Thoracic aorta (tissue), 2 donors: ENCODE data around the gene SLC17A9. TPM values are rescaled to one million over a fixed set of nuclear protein-coding genes. Genes with fewer than 3 reads are reported as not detected.
"Not testable (repeated sequence)": the region's sequence is repeated elsewhere in the genome, so short reads cannot be mapped to it uniquely, and the experiment has no call there.

Experiments used
- ATAC-seq: fragments of 150-250 bp; one replicate; pipeline ENCODE4 v1.8.0; 2017; ENCODE audit warnings: low read depth; ENCODE audit not compliant: insufficient number of reproducible peaks, low FRiP score
- DNase-seq: peaks from one replicate; pipeline ENCODE4 v3.0.0-alpha.2; 2020; ENCODE audit warnings: low spot score
- H3K27ac ChIP-seq, 2 donors: fragments of 200-600 bp; sonication (generic); 1 replicate in 1 of 2; 2 replicates in 1 of 2; pipeline ENCODE4 v1.5.1; 2016; ENCODE audit warnings: mild to moderate bottlenecking in 2 of 2, moderate library complexity in 2 of 2
- H3K27me3 ChIP-seq: fragments of 200-600 bp; sonication (generic); replicated peaks from 2 replicates; pipeline ENCODE4 v1.6.0; 2016; ENCODE audit warnings: mild to moderate bottlenecking; ENCODE audit not compliant: insufficient read depth
- H3K36me3 ChIP-seq: fragments of 200-600 bp; sonication (generic); one replicate; pipeline ENCODE4 v1.5.1; 2016
- H3K4me1 ChIP-seq, 2 donors: fragments of 200-600 bp; sonication (generic); 1 replicate in 1 of 2; 2 replicates in 1 of 2; pipeline versions ENCODE4 v1.5.1 to v1.6.0; 2016; ENCODE audit warnings: low read depth in 2 of 2, mild to moderate bottlenecking in 1 of 2; ENCODE audit not compliant: control insufficient read depth in 1 of 2
- H3K4me3 ChIP-seq: fragments of 200-600 bp; sonication (generic); 2 replicates; pipeline ENCODE4 v1.5.1; 2016; ENCODE audit warnings: mild to moderate bottlenecking
- H3K9me3 ChIP-seq: fragments of 200-600 bp; sonication (generic); 2 replicates; pipeline ENCODE4 v1.5.1; 2016
- CTCF ChIP-seq: fragments of 200-600 bp; sonication (generic); IDR thresholded peaks from one replicate; pipeline ENCODE4 v1.5.1; 2019; ENCODE audit warnings: antibody characterized with exemption
- total RNA-seq, 2 donors: library from RNA; depleted of rRNA; stranded (reverse); fragments of >200 nt; gene quantifications; one replicate each; pipeline versions ENCODE4 v1.1.0 to v1.2.3, GENCODE V29; 2016

Gene SLC17A9
- total RNA-seq, 2 donors from 2014 or later, result 17.9 to 18.8 TPM

GRCh38 chr20:62959998-62960436, 7.5 kb downstream of the SLC17A9 start:
- no peak for DNase-seq
- TF ChIP-seq CTCF, result no peak
- no peaks in the 10 kb centered on the region for H3K9me3 ChIP-seq
- H3K36me3 ChIP-seq, result no peaks in the 10 kb centered on the region
- no peaks in the 10 kb centered on the region for H3K27me3 ChIP-seq
- no peak overlapping the region for H3K27ac ChIP-seq
- no peak overlapping the region for H3K4me3 ChIP-seq
- no peak for ATAC-seq
- no peaks in the 10 kb centered on the region for H3K4me1 ChIP-seq

- H3K4me3 ChIP-seq, H3K27me3 ChIP-seq, DNase-seq, H3K9me3 ChIP-seq, H3K4me1 ChIP-seq, H3K36me3 ChIP-seq, ATAC-seq, H3K27ac ChIP-seq: not testable (repeated sequence)
These were observed 8.2 kb downstream of the SLC17A9 start for GRCh38 chr20:62960446-62961309.

GRCh38 chr20:62961310-62961783, 8.8 kb downstream of the SLC17A9 start:
- ATAC-seq (no peak), DNase-seq (no peak)
- H3K36me3 ChIP-seq, result no peaks in the 10 kb centered on the region

GRCh38 chr20:62961799-62962198, 9.3 kb downstream of the SLC17A9 start:
- Histone ChIP-seq H3K36me3 (no peaks in the 10 kb centered on the region), H3K27me3 (no peaks in the 10 kb centered on the region), H3K4me3 (no peak overlapping the region), H3K27ac (no peak overlapping the region), H3K4me1 (no peaks in the 10 kb centered on the region), H3K9me3 (no peaks in the 10 kb centered on the region)
- ATAC-seq (no peak), DNase-seq (no peak)
- TF ChIP-seq CTCF, result no peak

More at GRCh38 chr20:62961310-62961783, 8.8 kb downstream of the SLC17A9 start:
- Histone ChIP-seq H3K4me3 (no peak overlapping the region), H3K27ac (no peak overlapping the region), H3K4me1 (no peaks in the 10 kb centered on the region), H3K27me3 (no peaks in the 10 kb centered on the region), H3K9me3 (no peaks in the 10 kb centered on the region)
- TF ChIP-seq CTCF, result no peak

- Histone ChIP-seq H3K4me1 (no peaks in the 10 kb centered on the region), H3K36me3 (no peaks in the 10 kb centered on the region), H3K4me3 (no peak overlapping the region), H3K9me3 (no peaks in the 10 kb centered on the region), H3K27ac (no peak overlapping the region), H3K27me3 (no peaks in the 10 kb centered on the region)
- DNase-seq, result no peak
- ATAC-seq, result no peak
- no peak for TF ChIP-seq CTCF
These were observed 9.8 kb downstream of the SLC17A9 start for GRCh38 chr20:62962221-62962879.
